Measurements from ENCODE around the gene AMD1.

- TF ChIP-seq CTCF (IDR thresholded peaks at IDR 0.05) (no peak), POLR2A (IDR thresholded peaks at IDR 0.05; ENCODE audit: low read depth) (no peak), POLR2AphosphoS5 (IDR thresholded peaks at IDR 0.05) (no peak)
Measured at GRCh38 chr6:110882824-110883554, 8.4 kb downstream of the AMD1 start.

Measured in esophagus muscularis mucosa (tissue), 3 donors.